Body of pancreas (tissue), 4 donors: ENCODE data around the gene LAX1.

Source experiments
- POLR2A ChIP-seq, 3 donors: fragments of 450-650 bp; IDR thresholded peaks; one replicate each; pipeline ENCODE4 v1.6.1; 2016; ENCODE audit warnings: antibody characterized with exemption in 3 of 3, mild to moderate bottlenecking in 2 of 3
- TF ChIP-seq, protein P1 (sequence below), 7 experiments: fragments of 450-650 bp in 4 of 7; fragments of 200-600 bp in 3 of 7; sonication (generic) in 3 of 7; IDR thresholded peaks; one replicate each; pipeline ENCODE4 v1.5.1; 2016 to 2019; ENCODE audit warnings: antibody characterized with exemption in 7 of 7

DNA sequence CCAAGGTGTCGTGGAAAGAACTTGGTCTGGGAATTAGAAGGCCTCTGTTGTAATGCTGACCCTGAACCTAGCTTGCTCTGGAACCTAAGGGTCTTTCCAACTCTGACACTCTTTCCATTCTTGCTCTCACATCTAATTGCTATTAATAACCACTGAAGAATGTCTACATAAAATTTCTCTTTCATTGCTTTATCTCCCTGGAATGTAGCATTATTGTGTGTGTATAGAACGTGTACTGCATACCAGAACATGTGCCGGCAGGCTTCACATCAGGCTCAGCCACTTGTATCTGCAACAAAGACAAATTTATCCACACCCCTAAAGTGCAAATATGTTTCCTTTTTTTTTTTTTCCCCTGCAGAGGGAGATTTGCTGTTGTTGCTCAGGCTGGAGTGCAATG lies 13.9 kb upstream of the LAX1 start:
- no peak for TF ChIP-seq POLR2A (IDR thresholded peaks at IDR 0.05)
- TF ChIP-seq, protein P1, sequence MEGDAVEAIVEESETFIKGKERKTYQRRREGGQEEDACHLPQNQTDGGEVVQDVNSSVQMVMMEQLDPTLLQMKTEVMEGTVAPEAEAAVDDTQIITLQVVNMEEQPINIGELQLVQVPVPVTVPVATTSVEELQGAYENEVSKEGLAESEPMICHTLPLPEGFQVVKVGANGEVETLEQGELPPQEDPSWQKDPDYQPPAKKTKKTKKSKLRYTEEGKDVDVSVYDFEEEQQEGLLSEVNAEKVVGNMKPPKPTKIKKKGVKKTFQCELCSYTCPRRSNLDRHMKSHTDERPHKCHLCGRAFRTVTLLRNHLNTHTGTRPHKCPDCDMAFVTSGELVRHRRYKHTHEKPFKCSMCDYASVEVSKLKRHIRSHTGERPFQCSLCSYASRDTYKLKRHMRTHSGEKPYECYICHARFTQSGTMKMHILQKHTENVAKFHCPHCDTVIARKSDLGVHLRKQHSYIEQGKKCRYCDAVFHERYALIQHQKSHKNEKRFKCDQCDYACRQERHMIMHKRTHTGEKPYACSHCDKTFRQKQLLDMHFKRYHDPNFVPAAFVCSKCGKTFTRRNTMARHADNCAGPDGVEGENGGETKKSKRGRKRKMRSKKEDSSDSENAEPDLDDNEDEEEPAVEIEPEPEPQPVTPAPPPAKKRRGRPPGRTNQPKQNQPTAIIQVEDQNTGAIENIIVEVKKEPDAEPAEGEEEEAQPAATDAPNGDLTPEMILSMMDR (IDR thresholded peaks at IDR 0.05): no peak
